ENCODE results near the gene AKT2. TPM values are rescaled to one million over a fixed set of nuclear protein-coding genes. Genes with fewer than 3 reads are reported as not detected.

AKT2 gene
- total RNA-seq, 1 experiment from 2014 or later: 108 TPM

DNA sequence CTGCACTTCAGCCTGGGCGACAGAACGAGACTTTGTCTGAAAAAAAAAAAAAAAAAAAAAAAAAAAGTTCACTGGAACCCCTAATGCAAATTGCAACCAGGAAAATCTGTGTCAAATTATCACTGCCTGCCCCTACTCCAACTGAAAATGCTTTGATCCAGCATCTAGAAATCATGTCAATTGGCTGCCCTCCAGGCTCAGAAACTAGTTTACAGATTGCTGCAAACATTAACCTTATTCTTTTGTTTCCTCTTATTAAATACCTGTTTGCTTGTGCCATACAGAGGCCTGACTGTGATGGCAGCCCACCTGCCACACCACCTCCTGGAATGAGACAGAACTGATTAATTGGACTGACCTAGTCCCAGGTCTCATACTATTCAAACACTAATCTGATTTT is 18.6 kb upstream of the AKT2 start:
- H3K9me3 Mint-ChIP-seq (ENCODE audit: unreplicated experiment): no peaks in the 10 kb centered on the region
- DNase-seq (ENCODE audit: unreplicated experiment): no peak
- H3K4me3 Mint-ChIP-seq (ENCODE audit: unreplicated experiment): no peak overlapping the region
- ChIA-PET CTCF (interaction anchor here (0.8 to 2.2 kb wide), 5 partner anchors 16 to 333 kb away, joined by 3 to 17 read pairs (median 6); partner anchors contain the start of genes BLVRB, C19orf47 and PLD3), POLR2A (interaction anchor here (0.6 to 2.2 kb wide), 7 partner anchors 27 to 152 kb away, joined by 3 to 14 read pairs (median 5); partner anchors contain the start of genes C19orf47 and PLD3)
- H3K36me3 Mint-ChIP-seq (ENCODE audit: insufficient read depth, unreplicated experiment): peaks cover 1% of the 10 kb centered on the region
- no peak overlapping the region for H3K27ac Mint-ChIP-seq (ENCODE audit: low read depth, unreplicated experiment)
- BruUV-seq (replicated peaks): no TSS peak
- H3K4me1 Mint-ChIP-seq (ENCODE audit: insufficient read depth, unreplicated experiment): peaks cover 8% of the 10 kb centered on the region
- intact Hi-C loops (cut with micrococcal nuclease): loop anchor here (2.0 to 10.0 kb wide), 2 partner anchors 163 to 331 kb away; no protein-coding TSS in a partner anchor
- TF ChIP-seq CTCF (IDR thresholded peaks at IDR 0.05; ENCODE audit: unreplicated experiment): no peak
- H3K27me3 Mint-ChIP-seq (ENCODE audit: insufficient read depth, unreplicated experiment): no peaks in the 10 kb centered on the region

DNA sequence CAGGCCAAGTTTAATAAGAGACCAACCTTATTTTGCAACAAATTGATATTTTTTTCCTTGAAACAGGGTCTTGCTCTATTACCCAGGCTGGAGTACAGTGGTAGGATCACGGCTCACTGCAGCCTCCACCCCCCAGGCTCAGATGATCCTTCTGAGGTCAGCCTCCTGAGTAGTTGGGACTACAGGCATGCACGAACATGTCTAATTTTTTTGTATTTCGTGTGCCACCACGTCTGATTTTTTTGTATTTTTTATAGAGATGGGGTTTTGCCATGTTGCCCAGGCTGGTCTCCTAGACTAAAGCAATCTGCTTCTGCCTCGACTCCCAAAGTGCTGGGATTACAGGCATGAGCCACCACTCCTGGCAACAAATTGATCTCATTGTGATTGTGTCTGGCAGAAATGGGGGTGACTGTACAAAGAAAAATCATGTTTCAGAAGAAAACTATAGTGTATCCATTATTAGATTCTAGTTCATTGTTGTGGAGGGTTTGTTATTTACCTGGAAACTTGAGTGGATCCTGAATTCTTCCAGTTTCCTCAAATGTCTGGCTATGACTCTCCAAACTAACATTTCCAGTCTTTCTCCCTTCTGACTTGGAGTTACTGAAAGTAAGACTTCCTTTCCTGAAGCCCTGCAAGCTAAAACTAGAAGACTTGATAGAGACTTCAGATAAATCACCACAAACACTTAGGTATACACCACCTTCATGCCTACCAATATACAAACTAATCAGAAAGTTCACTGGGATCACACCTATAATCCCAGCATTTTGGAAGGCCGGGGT is 17.3 kb upstream of the AKT2 start:
- peak overlapping the region; percentile 84 for H3K27ac Mint-ChIP-seq (ENCODE audit: low read depth, unreplicated experiment)
- peak overlapping the region; percentile 28 for H3K4me3 Mint-ChIP-seq (ENCODE audit: unreplicated experiment)
- ChIA-PET CTCF (no interaction called here), POLR2A (interaction anchor here (1.0 kb wide), 1 partner anchor 151 kb away, joined by 3 read pairs; no protein-coding TSS in a partner anchor)
- peaks cover 8% of the 10 kb centered on the region for H3K4me1 Mint-ChIP-seq (ENCODE audit: insufficient read depth, unreplicated experiment)
- peaks cover 7% of the 10 kb centered on the region for H3K36me3 Mint-ChIP-seq (ENCODE audit: insufficient read depth, unreplicated experiment)
- peak; percentile 31 for DNase-seq (ENCODE audit: unreplicated experiment)
- intact Hi-C loops (cut with micrococcal nuclease): loop anchor here (10.0 kb wide), 1 partner anchor 332 kb away; no protein-coding TSS in a partner anchor
- TF ChIP-seq CTCF (IDR thresholded peaks at IDR 0.05; ENCODE audit: unreplicated experiment): no peak
- TSS peak; percentile 55 for BruUV-seq (replicated peaks)
- no peaks in the 10 kb centered on the region for H3K9me3 Mint-ChIP-seq (ENCODE audit: unreplicated experiment)
- H3K27me3 Mint-ChIP-seq (ENCODE audit: insufficient read depth, unreplicated experiment): no peaks in the 10 kb centered on the region

DNA sequence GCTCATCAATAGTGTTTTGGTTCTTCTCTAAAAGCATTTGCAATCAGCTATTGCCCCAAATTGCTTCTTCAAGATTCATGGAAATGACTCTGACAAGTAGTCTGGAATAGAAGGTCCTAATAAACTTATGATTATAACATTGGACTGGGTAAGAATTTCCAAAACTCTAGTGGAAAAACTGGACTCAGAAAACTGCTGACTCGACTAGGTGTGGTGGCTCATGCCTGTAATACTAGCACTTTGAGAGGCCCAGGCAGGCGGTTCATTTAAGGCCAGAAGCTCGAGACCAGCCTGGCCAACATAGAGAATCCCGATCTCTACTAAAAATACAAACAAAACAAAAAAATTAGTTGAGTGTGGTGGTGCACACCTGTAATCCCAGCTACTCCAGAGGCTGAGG is 15.5 kb upstream of the AKT2 start:
- CTCF ChIA-PET: interaction anchor here (0.5 to 1.3 kb wide), 3 partner anchors 15 to 334 kb away, joined by 3 to 4 read pairs (median 3); no protein-coding TSS in a partner anchor
- no peak overlapping the region for H3K4me3 Mint-ChIP-seq (ENCODE audit: unreplicated experiment)
- no TSS peak for BruUV-seq (replicated peaks)

More for the DNA sequence above, 15.5 kb upstream of the AKT2 start:
- no peaks in the 10 kb centered on the region for H3K9me3 Mint-ChIP-seq (ENCODE audit: unreplicated experiment)
- DNase-seq (ENCODE audit: unreplicated experiment): no peak
- H3K36me3 Mint-ChIP-seq (ENCODE audit: insufficient read depth, unreplicated experiment): peaks cover 7% of the 10 kb centered on the region
- intact Hi-C loops (cut with micrococcal nuclease): loop anchor here (10.0 kb wide), 1 partner anchor 334 kb away; no protein-coding TSS in a partner anchor
- peaks cover 8% of the 10 kb centered on the region for H3K4me1 Mint-ChIP-seq (ENCODE audit: insufficient read depth, unreplicated experiment)
- no peak for TF ChIP-seq CTCF (IDR thresholded peaks at IDR 0.05; ENCODE audit: unreplicated experiment)
- no peak overlapping the region for H3K27ac Mint-ChIP-seq (ENCODE audit: low read depth, unreplicated experiment)
- POLR2A ChIA-PET: interaction anchor here (0.6 to 1.5 kb wide), 4 partner anchors 13 to 302 kb away, joined by 3 to 4 read pairs (median 4); partner anchors contain the start of gene SERTAD1
- H3K27me3 Mint-ChIP-seq (ENCODE audit: insufficient read depth, unreplicated experiment): no peaks in the 10 kb centered on the region

All from MCF 10A (cell line).